ENCODE measurements around the gene WDR7. TPM values are rescaled to one million over a fixed set of nuclear protein-coding genes. Genes with fewer than 3 reads are reported as not detected.
A peak's percentile ranks its signal among the peaks of the same experiment; 100 is the strongest.

The WDR7 gene
- total and polyA plus RNA-seq, 9 of the 15 experiments (the other 6 are each of a cell fraction or from before 2014, with no cell fraction given): 1.4 to 9.4 (median 5.3) TPM

DNA sequence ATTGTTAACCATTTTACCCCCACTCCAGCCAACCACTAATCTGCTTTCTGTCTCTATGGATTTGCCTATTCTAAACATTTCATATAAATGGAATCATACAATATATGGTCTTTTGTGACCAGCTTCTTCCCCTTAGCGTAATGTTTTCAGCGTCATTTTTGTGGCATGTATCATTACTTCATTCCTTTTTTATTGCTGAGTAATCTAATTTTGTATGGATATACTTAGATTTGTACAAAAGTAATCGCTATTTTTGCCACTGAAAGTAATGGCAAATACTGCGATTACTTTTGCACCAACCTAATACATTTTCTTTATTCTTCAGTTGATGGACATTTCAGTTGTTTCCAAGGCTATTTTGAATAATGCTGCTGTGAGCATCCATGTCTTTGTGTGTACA is 227.6 kb downstream of the WDR7 start:
- no peak for FAIRE-seq
- CTCF ChIA-PET (ENCODE audit: low intra/inter-chr PET ratio): no interaction called here
- 27% methylated on average over 4 of the region's 4 CpGs for WGBS (ENCODE audit: insufficient coverage, low coverage, missing lambda C conversion rate)
- TF ChIP-seq, protein P1, sequence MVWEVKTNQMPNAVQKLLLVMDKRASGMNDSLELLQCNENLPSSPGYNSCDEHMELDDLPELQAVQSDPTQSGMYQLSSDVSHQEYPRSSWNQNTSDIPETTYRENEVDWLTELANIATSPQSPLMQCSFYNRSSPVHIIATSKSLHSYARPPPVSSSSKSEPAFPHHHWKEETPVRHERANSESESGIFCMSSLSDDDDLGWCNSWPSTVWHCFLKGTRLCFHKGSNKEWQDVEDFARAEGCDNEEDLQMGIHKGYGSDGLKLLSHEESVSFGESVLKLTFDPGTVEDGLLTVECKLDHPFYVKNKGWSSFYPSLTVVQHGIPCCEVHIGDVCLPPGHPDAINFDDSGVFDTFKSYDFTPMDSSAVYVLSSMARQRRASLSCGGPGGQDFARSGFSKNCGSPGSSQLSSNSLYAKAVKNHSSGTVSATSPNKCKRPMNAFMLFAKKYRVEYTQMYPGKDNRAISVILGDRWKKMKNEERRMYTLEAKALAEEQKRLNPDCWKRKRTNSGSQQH (CRISPR knock-in tag; IDR thresholded peaks at IDR 0.05): no peak
- no peak for TF ChIP-seq SRSF7 (optimal IDR thresholded peaks at IDR 0.05; ENCODE audit: low read depth, low read length)
- TF ChIP-seq NR2F6 (CRISPR knock-in tag; IDR thresholded peaks at IDR 0.05): no peak
- no peak for TF ChIP-seq RBM14 (IDR thresholded peaks at IDR 0.05; ENCODE audit: borderline replicate concordance, insufficient read depth, low read depth, low read length)
- TF ChIP-seq KLF13 (tag; IDR thresholded peaks at IDR 0.05; ENCODE audit: borderline replicate concordance, low read depth): no peak
- TF ChIP-seq SRSF3 (IDR thresholded peaks at IDR 0.05; ENCODE audit: insufficient read depth, low read length): no peak
- TF ChIP-seq, protein P2, sequence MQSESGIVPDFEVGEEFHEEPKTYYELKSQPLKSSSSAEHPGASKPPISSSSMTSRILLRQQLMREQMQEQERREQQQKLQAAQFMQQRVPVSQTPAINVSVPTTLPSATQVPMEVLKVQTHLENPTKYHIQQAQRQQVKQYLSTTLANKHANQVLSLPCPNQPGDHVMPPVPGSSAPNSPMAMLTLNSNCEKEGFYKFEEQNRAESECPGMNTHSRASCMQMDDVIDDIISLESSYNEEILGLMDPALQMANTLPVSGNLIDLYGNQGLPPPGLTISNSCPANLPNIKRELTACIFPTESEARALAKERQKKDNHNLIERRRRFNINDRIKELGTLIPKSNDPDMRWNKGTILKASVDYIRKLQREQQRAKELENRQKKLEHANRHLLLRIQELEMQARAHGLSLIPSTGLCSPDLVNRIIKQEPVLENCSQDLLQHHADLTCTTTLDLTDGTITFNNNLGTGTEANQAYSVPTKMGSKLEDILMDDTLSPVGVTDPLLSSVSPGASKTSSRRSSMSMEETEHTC (IDR thresholded peaks at IDR 0.05): no peak
- TF ChIP-seq MAFG (tag; conservative IDR thresholded peaks at IDR 0.05): peak; percentile 71; the same call in 1 of the 2 replicates
- TF ChIP-seq, protein P3, sequence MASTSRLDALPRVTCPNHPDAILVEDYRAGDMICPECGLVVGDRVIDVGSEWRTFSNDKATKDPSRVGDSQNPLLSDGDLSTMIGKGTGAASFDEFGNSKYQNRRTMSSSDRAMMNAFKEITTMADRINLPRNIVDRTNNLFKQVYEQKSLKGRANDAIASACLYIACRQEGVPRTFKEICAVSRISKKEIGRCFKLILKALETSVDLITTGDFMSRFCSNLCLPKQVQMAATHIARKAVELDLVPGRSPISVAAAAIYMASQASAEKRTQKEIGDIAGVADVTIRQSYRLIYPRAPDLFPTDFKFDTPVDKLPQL (IDR thresholded peaks at IDR 0.05; ENCODE audit: extremely low read depth, insufficient read length): no peak
- no peak for TF ChIP-seq STAG1 (CRISPR knock-in tag; IDR thresholded peaks at IDR 0.05; ENCODE audit: borderline replicate concordance)
- TF ChIP-seq BHLHE40 (IDR thresholded peaks at IDR 0.05; ENCODE audit: low read length): no peak
- no peak for TF ChIP-seq ZNF41 (CRISPR knock-in tag; conservative IDR thresholded peaks at IDR 0.05)
- TF ChIP-seq NCOR1 (IDR thresholded peaks at IDR 0.05): no peak
- peak; percentile 71 for TF ChIP-seq C11orf30 (IDR thresholded peaks at IDR 0.05; ENCODE audit: low read depth)
- no peak for TF ChIP-seq POLR3G (IDR thresholded peaks at IDR 0.05; ENCODE audit: extremely low read depth, insufficient read length, insufficient replicate concordance)
- no peak for TF ChIP-seq BMI1 (IDR thresholded peaks at IDR 0.05; ENCODE audit: low read length)
- no peak for TF ChIP-seq ESRRB (CRISPR knock-in tag; IDR thresholded peaks at IDR 0.05; ENCODE audit: borderline replicate concordance)
- TF ChIP-seq, protein P4, sequence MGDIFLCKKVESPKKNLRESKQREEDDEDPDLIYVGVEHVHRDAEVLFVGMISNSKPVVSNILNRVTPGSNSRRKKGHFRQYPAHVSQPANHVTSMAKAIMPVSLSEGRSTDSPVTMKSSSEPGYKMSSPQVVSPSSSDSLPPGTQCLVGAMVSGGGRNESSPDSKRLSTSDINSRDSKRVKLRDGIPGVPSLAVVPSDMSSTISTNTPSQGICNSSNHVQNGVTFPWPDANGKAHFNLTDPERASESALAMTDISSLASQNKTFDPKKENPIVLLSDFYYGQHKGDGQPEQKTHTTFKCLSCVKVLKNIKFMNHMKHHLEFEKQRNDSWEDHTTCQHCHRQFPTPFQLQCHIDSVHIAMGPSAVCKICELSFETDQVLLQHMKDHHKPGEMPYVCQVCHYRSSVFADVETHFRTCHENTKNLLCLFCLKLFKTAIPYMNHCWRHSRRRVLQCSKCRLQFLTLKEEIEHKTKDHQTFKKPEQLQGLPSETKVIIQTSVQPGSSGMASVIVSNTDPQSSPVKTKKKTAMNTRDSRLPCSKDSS (IDR thresholded peaks at IDR 0.05; ENCODE audit: low read depth, partially characterized antibody): no peak
- TF ChIP-seq MAFF (IDR thresholded peaks at IDR 0.05; ENCODE audit: low read length): peak; percentile 62; the same call in 1 of the 2 replicates
- no peak for TF ChIP-seq LCOR (CRISPR knock-in tag; IDR thresholded peaks at IDR 0.05)

More for the DNA sequence above, 227.6 kb downstream of the WDR7 start:
- Histone ChIP-seq H3K4me3 (no peak overlapping the region), H3K4me2 (ENCODE audit: insufficient read depth, low read length) (no peak overlapping the region), H4K20me1 (replicated peaks; ENCODE audit: control insufficient read depth, insufficient read depth, low read length) (no peaks in the 10 kb centered on the region), H3K27ac (ENCODE audit: extremely low read depth, low read depth, low read length) (no peak overlapping the region), H3K9ac (ENCODE audit: insufficient read depth in 1 of 2, low read depth in 2 of 2, low read length in 2 of 2) (no peak overlapping the region), H3K36me3 (ENCODE audit: control insufficient read depth, insufficient read depth, low read length) (no peaks in the 10 kb centered on the region), H3K9me1 (ENCODE audit: control insufficient read depth, insufficient read depth, low read length) (no peaks in the 10 kb centered on the region), H2AFZ (ENCODE audit: low read depth, low read length) (no peak overlapping the region), H3K9me3 (replicated peaks; ENCODE audit: control insufficient read depth, insufficient read depth, low read depth, low read length) (no peaks in the 10 kb centered on the region), H3K79me2 (ENCODE audit: control insufficient read depth, insufficient read depth, low read length) (no peaks in the 10 kb centered on the region), H3K27me3 (ENCODE audit: control insufficient read depth in 2 of 2, insufficient read depth in 2 of 2, low read length in 2 of 2) (no peaks in the 10 kb centered on the region), H3K4me1 (replicated peaks in 1 of 2; ENCODE audit: control insufficient read depth in 2 of 2, insufficient read depth in 2 of 2, low read length in 2 of 2) (no peaks in the 10 kb centered on the region)
- ATAC-seq (no peak), DNase-seq (ENCODE audit: extremely low read depth in 1 of 4, low spot score in 3 of 4) (no peak)
- POLR2A ChIA-PET: no interaction called here
- intact Hi-C loops (cut with micrococcal nuclease) (no loop called here), in situ Hi-C loops (cut with MboI) (no loop called here)
- BruUV-seq (replicated peaks): no TSS peak

Measured in K562 (cell line).